H9 (cell line): ENCODE measurements around the gene LBX2. TPM values are rescaled to one million over a fixed set of nuclear protein-coding genes. Genes with fewer than 3 reads are reported as not detected.
A peak's percentile ranks its signal among the peaks of the same experiment; 100 is the strongest.

Source experiments
- DNase-seq: peaks from one replicate; pipeline ENCODE4 v3.0.0-alpha.2; 2017
- H2AFZ ChIP-seq: one replicate; pipeline ENCODE4 v1.6.1; 2013; ENCODE audit warnings: mild to moderate bottlenecking, low read length, control low read depth, moderate library complexity
- H2AK5ac ChIP-seq: 2 replicates; pipeline ENCODE4 v1.6.1; 2013; ENCODE audit warnings: low read length, control low read depth, mixed read lengths; ENCODE audit not compliant: insufficient read length
- H2BK120ac ChIP-seq: one replicate; pipeline ENCODE4 v1.6.1; 2013; ENCODE audit warnings: low read depth, mild to moderate bottlenecking, low read length, control low read depth, inconsistent platforms; ENCODE audit not compliant: poor library complexity, severe bottlenecking
- H2BK12ac ChIP-seq: 2 replicates; pipeline ENCODE4 v1.6.1; 2013; ENCODE audit warnings: low read length, control low read depth, mixed read lengths, low read depth; ENCODE audit not compliant: insufficient read length
- H2BK15ac ChIP-seq: 2 replicates; pipeline ENCODE4 v1.6.1; 2013; ENCODE audit warnings: low read depth, low read length, control low read depth
- H2BK20ac ChIP-seq: one replicate; pipeline ENCODE4 v1.6.1; 2013; ENCODE audit warnings: low read depth, mild to moderate bottlenecking, low read length, control low read depth, inconsistent platforms; ENCODE audit not compliant: poor library complexity, severe bottlenecking
- H2BK5ac ChIP-seq: 2 replicates; pipeline ENCODE4 v1.6.1; 2013; ENCODE audit warnings: low read length, control low read depth, mixed read lengths; ENCODE audit not compliant: insufficient read length
- H3K14ac ChIP-seq: 2 replicates; pipeline ENCODE4 v1.6.1; 2013; ENCODE audit warnings: low read length, control low read depth; ENCODE audit not compliant: insufficient read depth
- H3K18ac ChIP-seq: 2 replicates; pipeline ENCODE4 v1.6.1; 2013; ENCODE audit warnings: low read depth, mild to moderate bottlenecking, mixed read lengths, low read length, control low read depth; ENCODE audit not compliant: insufficient read length
- H3K23ac ChIP-seq: 2 replicates; pipeline ENCODE4 v1.6.1; 2013; ENCODE audit warnings: low read length, control low read depth, mixed read lengths, low read depth; ENCODE audit not compliant: insufficient read length
- H3K23me2 ChIP-seq: 2 replicates; pipeline ENCODE4 v1.6.1; 2013; ENCODE audit warnings: low read depth, mild to moderate bottlenecking, mixed read lengths, low read length, control low read depth; ENCODE audit not compliant: insufficient read length, poor library complexity, severe bottlenecking
- H3K27ac ChIP-seq: 2 replicates; pipeline ENCODE4 v1.5.1; 2013; ENCODE audit warnings: low read length, control low read depth, mixed read lengths, low read depth; ENCODE audit not compliant: insufficient read length
- H3K27me3 ChIP-seq: 2 replicates; pipeline ENCODE4 v1.6.1; 2013; ENCODE audit warnings: low read length, control low read depth, inconsistent platforms; ENCODE audit not compliant: insufficient read depth
- H3K4ac ChIP-seq: 2 replicates; pipeline ENCODE4 v1.6.1; 2013; ENCODE audit warnings: low read depth, mild to moderate bottlenecking, control low read depth, inconsistent platforms, low read length, moderate library complexity
- H3K4me1 ChIP-seq: 2 replicates; pipeline ENCODE4 v1.6.1; 2013; ENCODE audit warnings: low read length, control low read depth, inconsistent platforms; ENCODE audit not compliant: insufficient read depth
- H3K4me2 ChIP-seq: 2 replicates; pipeline ENCODE4 v1.6.1; 2013; ENCODE audit warnings: low read length, control low read depth, mixed read lengths; ENCODE audit not compliant: insufficient read length, insufficient read depth
- H3K56ac ChIP-seq: 2 replicates; pipeline ENCODE4 v1.6.1; 2013; ENCODE audit warnings: low read depth, mild to moderate bottlenecking, mixed read lengths, low read length, control low read depth; ENCODE audit not compliant: insufficient read length
- H3K79me1 ChIP-seq: 2 replicates; pipeline ENCODE4 v1.6.1; 2013; ENCODE audit warnings: low read depth, mild to moderate bottlenecking, moderate library complexity, low read length, control low read depth, inconsistent platforms; ENCODE audit not compliant: insufficient read depth, poor library complexity, severe bottlenecking
- H3K79me2 ChIP-seq: 2 replicates; pipeline ENCODE4 v1.6.1; 2013; ENCODE audit warnings: low read length, control low read depth, inconsistent platforms; ENCODE audit not compliant: insufficient read depth
- H3K9ac ChIP-seq: 2 replicates; pipeline ENCODE4 v1.6.1; 2013; ENCODE audit warnings: low read length, control low read depth, mixed read lengths; ENCODE audit not compliant: insufficient read length; ENCODE audit errors: extremely low read depth
- H3K9me3 ChIP-seq: one replicate; pipeline ENCODE4 v1.6.1; 2013; ENCODE audit warnings: low read depth, low read length, inconsistent platforms; ENCODE audit not compliant: control insufficient read depth
- H3T11ph ChIP-seq: one replicate; pipeline ENCODE4 v1.6.1; 2013; ENCODE audit warnings: mild to moderate bottlenecking, low read length, control low read depth, inconsistent platforms
- H4K20me1 ChIP-seq: one replicate; pipeline ENCODE4 v1.6.1; 2013; ENCODE audit not compliant: control insufficient read depth, insufficient read length, insufficient read depth
- H4K5ac ChIP-seq: 2 replicates; pipeline ENCODE4 v1.6.1; 2013; ENCODE audit warnings: low read depth, mild to moderate bottlenecking, mixed read lengths, low read length, control low read depth; ENCODE audit not compliant: insufficient read length
- H4K8ac ChIP-seq: replicated peaks from 2 replicates; pipeline ENCODE4 v1.6.1; 2013; ENCODE audit warnings: low read length, control low read depth, mixed read lengths, low read depth; ENCODE audit not compliant: insufficient read length
- H4K91ac ChIP-seq: 2 replicates; pipeline ENCODE4 v1.6.1; 2013; ENCODE audit warnings: low read depth, mild to moderate bottlenecking, moderate library complexity, mixed read lengths, low read length, control low read depth; ENCODE audit not compliant: insufficient read length
- H3K27ac Mint-ChIP-seq, 3 experiments: 2 replicates in 2 of 3; 3 replicates in 1 of 3; pipeline ENCODE4 v1.8.0; 2020 to 2021; ENCODE audit warnings: mixed read lengths in 3 of 3, mild to moderate bottlenecking in 1 of 3, moderate library complexity in 1 of 3
- H3K27me3 Mint-ChIP-seq: 2 replicates; pipeline ENCODE4 v1.8.0; 2021; ENCODE audit warnings: low read depth, mild to moderate bottlenecking, moderate library complexity, mixed read lengths
- H3K36me3 Mint-ChIP-seq, 3 experiments: 2 replicates in 2 of 3; 3 replicates in 1 of 3; pipeline ENCODE4 v1.8.0; 2020 to 2021; ENCODE audit warnings: low read depth in 3 of 3, mixed read lengths in 3 of 3; ENCODE audit not compliant: insufficient read depth in 1 of 3
- H3K4me1 Mint-ChIP-seq, 2 experiments: 2 replicates each; pipeline ENCODE4 v1.8.0; 2020; ENCODE audit warnings: mixed read lengths in 2 of 2
- H3K4me3 Mint-ChIP-seq, 2 experiments: 2 replicates in 1 of 2; 3 replicates in 1 of 2; pipeline ENCODE4 v1.8.0; 2020 to 2021; ENCODE audit warnings: mild to moderate bottlenecking in 2 of 2, mixed read lengths in 2 of 2, moderate library complexity in 1 of 2
- H3K9me3 Mint-ChIP-seq, 2 experiments: 2 replicates in 1 of 2; 3 replicates in 1 of 2; pipeline ENCODE4 v1.8.0; 2020; ENCODE audit warnings: mild to moderate bottlenecking in 2 of 2, mixed read lengths in 2 of 2, moderate library complexity in 1 of 2
- WGBS: extraction: QIAGEN DNeasy Blood & Tissue Kit; methylation state at CpG from one replicate; pipeline ENCODE4 v1.1.7; 2013; ENCODE audit warnings: missing lambda C conversion rate, low lambda C conversion rate, mixed read lengths; ENCODE audit not compliant: insufficient read length; ENCODE audit errors: extremely low coverage; 5-methylcytosine and 5-hydroxymethylcytosine counted together
- total RNA-seq: library from RNA; stranded (reverse); gene quantifications from 2 replicates; pipeline ENCODE4 v1.2.1, GENCODE V29; 2021
- TF ChIP-seq, protein P1 (sequence below): fragments of 200-600 bp; sonication (generic); conservative IDR thresholded peaks from 3 replicates; pipeline ENCODE4 v1.8.0; 2021; ENCODE audit warnings: antibody characterized with exemption, mild to moderate bottlenecking

Gene LBX2
- total RNA-seq, 1 experiment from 2014 or later, result 1.1 TPM

- Histone ChIP-seq H4K5ac (no peak overlapping the region), H3K4me1 (peaks cover 2% of the 10 kb centered on the region; the same call in 1 of the 2 replicates), H4K91ac (no peak overlapping the region), H2BK5ac (no peak overlapping the region), H3K9me3 (no peaks in the 10 kb centered on the region), H3K4ac (no peak overlapping the region), H3K79me2 (no peaks in the 10 kb centered on the region), H3K23ac (no peak overlapping the region), H3T11ph (no peak overlapping the region), H3K79me1 (no peaks in the 10 kb centered on the region), H2BK20ac (no peak overlapping the region), H2BK120ac (no peak overlapping the region), H3K4me2 (peak overlapping the region; percentile 59), H3K9ac (no peak overlapping the region), H3K27ac (no peak overlapping the region), H4K8ac (no peak overlapping the region), H2BK15ac (no peak overlapping the region), H3K56ac (no peak overlapping the region), H2BK12ac (no peak overlapping the region), H2AFZ (no peak overlapping the region), H3K18ac (no peak overlapping the region), H3K14ac (no peak overlapping the region), H4K20me1 (no peaks in the 10 kb centered on the region), H3K27me3 (peaks cover 91% of the 10 kb centered on the region), H3K23me2 (peaks cover 41% of the 10 kb centered on the region), H2AK5ac (no peak overlapping the region)
- Mint-ChIP-seq H3K9me3 (peaks cover 2 to 5% of the 10 kb centered on the region in 2 experiments; a peak in 3 of 5 replicates), H3K36me3 (peaks cover 8 to 15% (median 13%) of the 10 kb centered on the region in 3 experiments), H3K27me3 (peaks cover 100% of the 10 kb centered on the region), H3K4me3 (peak overlapping the region; percentile 70 to 75), H3K27ac (0 out of 7 replicates have a peak overlapping the region, but pooled peaks of 1 of the 3 experiments have one; percentile 31), H3K4me1 (peaks cover 52 to 64% of the 10 kb centered on the region in 2 experiments)
- TF ChIP-seq, protein P1, sequence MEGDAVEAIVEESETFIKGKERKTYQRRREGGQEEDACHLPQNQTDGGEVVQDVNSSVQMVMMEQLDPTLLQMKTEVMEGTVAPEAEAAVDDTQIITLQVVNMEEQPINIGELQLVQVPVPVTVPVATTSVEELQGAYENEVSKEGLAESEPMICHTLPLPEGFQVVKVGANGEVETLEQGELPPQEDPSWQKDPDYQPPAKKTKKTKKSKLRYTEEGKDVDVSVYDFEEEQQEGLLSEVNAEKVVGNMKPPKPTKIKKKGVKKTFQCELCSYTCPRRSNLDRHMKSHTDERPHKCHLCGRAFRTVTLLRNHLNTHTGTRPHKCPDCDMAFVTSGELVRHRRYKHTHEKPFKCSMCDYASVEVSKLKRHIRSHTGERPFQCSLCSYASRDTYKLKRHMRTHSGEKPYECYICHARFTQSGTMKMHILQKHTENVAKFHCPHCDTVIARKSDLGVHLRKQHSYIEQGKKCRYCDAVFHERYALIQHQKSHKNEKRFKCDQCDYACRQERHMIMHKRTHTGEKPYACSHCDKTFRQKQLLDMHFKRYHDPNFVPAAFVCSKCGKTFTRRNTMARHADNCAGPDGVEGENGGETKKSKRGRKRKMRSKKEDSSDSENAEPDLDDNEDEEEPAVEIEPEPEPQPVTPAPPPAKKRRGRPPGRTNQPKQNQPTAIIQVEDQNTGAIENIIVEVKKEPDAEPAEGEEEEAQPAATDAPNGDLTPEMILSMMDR, result no peak
- no peak for DNase-seq
- WGBS, result no CpG with 5 or more reads among the region's 15 CpGs
Measured at GRCh38 chr2:74499940-74500577, 656 bp upstream of the LBX2 start.
